K562 (cell line): ENCODE results near the gene SULT1A2. TPM values are rescaled to one million over a fixed set of nuclear protein-coding genes. Genes with fewer than 3 reads are reported as not detected.

Source experiments
- ATAC-seq: fragments of 200-7000 bp; cut with Tn5 transposase; 3 replicates; pipeline ENCODE4 v1.9.1; 2020; ENCODE audit warnings: moderate library complexity
- BruUV-seq: library from RNA; stranded (reverse); fragments of 400-500 nt; replicated peaks from 2 replicates; lab custom pipeline; 2021; lab: Mats Ljungman, UMichigan
- CTCF ChIA-PET: fragments of 300-600 bp; formaldehyde crosslinking; extraction: SDS; loops from one replicate; lab custom pipeline; 2021; ENCODE audit warnings: low intra/inter-chr PET ratio; lab: Yijun Ruan, JAX
- POLR2A ChIA-PET: fragments of 300-600, 350-650 bp; sonication (Branson Sonifier 250); formaldehyde crosslinking; extraction: SDS; loops from one replicate; lab custom pipeline; 2021; ENCODE audit warnings: antibody characterized with exemption, inconsistent platforms; lab: Yijun Ruan, JAX
- DNase-seq, 4 experiments: peaks; one replicate each; pipeline versions ENCODE4 v3.0.0 to v3.0.0-alpha.2; 2011 to 2018; ENCODE audit warnings: low spot score in 3 of 4, mixed read lengths in 3 of 4; ENCODE audit errors: extremely low read depth in 1 of 4
- FAIRE-seq: peaks from 2 replicates; lab custom pipeline; 2011; peaks lifted over from hg19 to GRCh38; lab: Jason Lieb, UNC
- H2AFZ ChIP-seq: 2 replicates; pipeline ENCODE4 v1.6.0; 2011; ENCODE audit warnings: low read depth, low read length, control low read depth, inconsistent platforms
- H3K27ac ChIP-seq: fragments of 200-600 bp; 3 replicates; pipeline ENCODE4 v1.8.0; 2011; ENCODE audit warnings: low read depth, mild to moderate bottlenecking, control low read depth, inconsistent platforms, low read length, moderate library complexity, mixed read lengths; ENCODE audit errors: extremely low read depth
- H3K27me3 ChIP-seq, 2 experiments: fragments of 300-600 bp in 1 of 2; 2 replicates in 1 of 2; 3 replicates in 1 of 2; pipeline versions ENCODE4 v1.6.0 to v1.8.0; 2011; ENCODE audit warnings: inconsistent platforms in 2 of 2, low read length in 2 of 2, mild to moderate bottlenecking in 1 of 2, mixed read lengths in 1 of 2, moderate library complexity in 1 of 2; ENCODE audit not compliant: control insufficient read depth in 2 of 2, insufficient read depth in 2 of 2
- H3K36me3 ChIP-seq: fragments of 300-600 bp; 3 replicates; pipeline ENCODE4 v1.8.0; 2011; ENCODE audit warnings: mild to moderate bottlenecking, low read length, inconsistent platforms; ENCODE audit not compliant: control insufficient read depth, insufficient read depth
- H3K4me1 ChIP-seq, 2 experiments: fragments of 200-600 bp in 1 of 2; replicated peaks in 1 of 2; 2 replicates in 1 of 2; 3 replicates in 1 of 2; pipeline versions ENCODE4 v1.5.1 to v1.8.0; 2011; ENCODE audit warnings: inconsistent platforms in 2 of 2, low read length in 2 of 2, mild to moderate bottlenecking in 1 of 2, mixed read lengths in 1 of 2, moderate library complexity in 1 of 2; ENCODE audit not compliant: control insufficient read depth in 2 of 2, insufficient read depth in 2 of 2
- H3K4me2 ChIP-seq: 2 replicates; pipeline ENCODE4 v1.6.1; 2011; ENCODE audit warnings: low read length, control low read depth, inconsistent platforms, mixed read lengths; ENCODE audit not compliant: insufficient read depth
- H3K4me3 ChIP-seq: fragments of 200-600 bp; sonication (generic), shearing (Covaris generic); 2 replicates; pipeline ENCODE4 v1.5.1; 2016; ENCODE audit warnings: control low read depth, inconsistent platforms
- H3K79me2 ChIP-seq: fragments of 200-600 bp; 3 replicates; pipeline ENCODE4 v1.8.0; 2011; ENCODE audit warnings: low read length, inconsistent platforms; ENCODE audit not compliant: control insufficient read depth, insufficient read depth
- H3K9ac ChIP-seq, 2 experiments: 2 replicates each; pipeline versions ENCODE4 v1.6.0 to v1.6.1; 2011; ENCODE audit warnings: low read depth in 2 of 2, low read length in 2 of 2, control low read depth in 1 of 2, inconsistent platforms in 1 of 2, mild to moderate bottlenecking in 1 of 2, mixed read lengths in 1 of 2; ENCODE audit not compliant: insufficient read depth in 1 of 2
- H3K9me1 ChIP-seq: one replicate; pipeline ENCODE4 v1.6.0; 2011; ENCODE audit warnings: inconsistent platforms, mild to moderate bottlenecking, low read length, moderate library complexity; ENCODE audit not compliant: control insufficient read depth, insufficient read depth
- H3K9me3 ChIP-seq: replicated peaks from 2 replicates; pipeline ENCODE4 v1.5.1; 2011; ENCODE audit warnings: low read depth, low read length, inconsistent platforms; ENCODE audit not compliant: control insufficient read depth, insufficient read depth
- H4K20me1 ChIP-seq: replicated peaks from 2 replicates; pipeline ENCODE4 v1.6.1; 2011; ENCODE audit warnings: low read length, inconsistent platforms, mixed read lengths; ENCODE audit not compliant: control insufficient read depth, insufficient read depth
- BACH1 ChIP-seq: fragments of 200-800 bp; sonication (Bioruptor generic); IDR thresholded peaks from 2 replicates; pipeline ENCODE4 v1.6.1; 2016; ENCODE audit warnings: missing genetic modification characterization, missing compliant biosample characterization
- CTCFL ChIP-seq: IDR thresholded peaks from 2 replicates; pipeline ENCODE4 v1.6.1; 2011; ENCODE audit warnings: borderline replicate concordance, low read depth, mild to moderate bottlenecking, moderate library complexity, low read length; ENCODE audit not compliant: insufficient read depth, poor library complexity, severe bottlenecking
- GMEB1 ChIP-seq: fragments of 250-450 bp; sonication (Bioruptor Pico); IDR thresholded peaks from 2 replicates; pipeline ENCODE4 v1.4.0; 2020; ENCODE audit warnings: mild to moderate bottlenecking
- MEIS2 ChIP-seq: fragments of 450-650 bp; IDR thresholded peaks from 2 replicates; pipeline ENCODE4 v1.6.1; 2014; ENCODE audit warnings: mild to moderate bottlenecking; ENCODE audit not compliant: partially characterized antibody
- TAL1 ChIP-seq: fragments of 450-650 bp; IDR thresholded peaks from 2 replicates; pipeline ENCODE4 v1.6.1; 2016; ENCODE audit warnings: mild to moderate bottlenecking
- THAP7 ChIP-seq: fragments of 250-450 bp; sonication (Bioruptor Pico); IDR thresholded peaks from 2 replicates; pipeline ENCODE4 v1.5.0; 2021
- TSHZ1 ChIP-seq: fragments of 250-450 bp; sonication (Bioruptor Pico); IDR thresholded peaks from 2 replicates; pipeline ENCODE4 v1.4.0; 2020; ENCODE audit warnings: mild to moderate bottlenecking, moderate library complexity
- ZC3H11A ChIP-seq: IDR thresholded peaks from 2 replicates; pipeline ENCODE4 v1.6.1; 2012; ENCODE audit warnings: low read depth, low read length, improper control_type of control experiment
- ZNF140 ChIP-seq: fragments of 250-450 bp; sonication (Bioruptor Pico); IDR thresholded peaks from 2 replicates; pipeline ENCODE4 v1.8.0; 2021; ENCODE audit warnings: moderate library complexity, mild to moderate bottlenecking, inconsistent platforms
- ZNF436 ChIP-seq: fragments of 250-450, 450-650 bp; sonication (Bioruptor Pico); formaldehyde crosslinking; IDR thresholded peaks from 2 replicates; pipeline ENCODE4 v1.7.0; 2020; ENCODE audit warnings: mild to moderate bottlenecking
- ZNF57 ChIP-seq: fragments of 450-650 bp; formaldehyde crosslinking; IDR thresholded peaks from 2 replicates; pipeline ENCODE4 v1.4.0; 2020; ENCODE audit warnings: mild to moderate bottlenecking, moderate library complexity
- ZNF644 ChIP-seq: fragments of 200-800 bp; sonication (Bioruptor generic); IDR thresholded peaks from 2 replicates; pipeline ENCODE4 v1.6.1; 2016; ENCODE audit warnings: low read depth, missing genetic modification characterization, missing compliant biosample characterization
- ZNF785 ChIP-seq: fragments of 250-450 bp; sonication (Bioruptor Pico); IDR thresholded peaks from 2 replicates; pipeline ENCODE4 v1.4.0; 2020; ENCODE audit warnings: mild to moderate bottlenecking
- WGBS: fragments of 100-300 bp; shearing (Covaris generic); methylation state at CpG from one replicate; pipeline ENCODE4 v1.1.6; 2016; ENCODE audit warnings: low coverage, mixed read lengths; ENCODE audit not compliant: insufficient coverage; ENCODE audit errors: missing lambda C conversion rate; 5-methylcytosine and 5-hydroxymethylcytosine counted together
- in situ Hi-C: fragments of 300-500 bp; cut with MboI; formaldehyde crosslinking; loops from 4 replicates; pipeline ENCODE4 v1.15.0; 2018; ENCODE audit warnings: inconsistent platforms, mixed read lengths
- intact Hi-C: fragments of 100-400 bp; cut with micrococcal nuclease; formaldehyde crosslinking; loops from 2 replicates; pipeline ENCODE4 v1.14.2; 2022
- polyA plus RNA-seq, 8 experiments: library from polyadenylated mRNA; depleted of rRNA in 4 of 8; stranded (reverse) in 5 of 8; unstranded in 3 of 8; fragments of >200 nt; fragmentation: Nextera tagmentation in 2 of 8; fragmentation: Illumina TruSeq in 1 of 8; extraction: Ambion mirVana in 2 of 8; extraction: Trizol in 1 of 8; gene quantifications; 2 replicates each; pipeline versions ENCODE4 v1.2.1 to v1.2.3, GENCODE V29; 2011 to 2014; ENCODE audit warnings: inconsistent platforms in 1 of 8, missing spikeins in 1 of 8
- total RNA-seq, 7 experiments: library from RNA; depleted of rRNA in 6 of 7; stranded (reverse); fragments of >200 nt in 6 of 7; fragmentation: Illumina TruSeq in 2 of 7; extraction: Trizol in 2 of 7; gene quantifications; 2 replicates each; pipeline versions ENCODE4 v1.2.1 to v1.2.3, GENCODE V29; 2011 to 2021; ENCODE audit warnings: low replicate concordance in 1 of 7

The SULT1A2 gene
- total and polyA plus RNA-seq, 9 of the 15 experiments (the other 6 are each of a cell fraction or from before 2014, with no cell fraction given) = 0.73 to 3.2 (median 1.7) TPM

- H3K36me3 ChIP-seq = no peaks in the 10 kb centered on the region
- CTCF ChIA-PET = no interaction called here
- in situ Hi-C loops = no loop called here
- H2AFZ ChIP-seq = no peak overlapping the region
- 78% methylated on average over 17 of the region's 17 CpGs for WGBS
- no peak overlapping the region for H3K27ac ChIP-seq
- POLR2A ChIA-PET = interaction anchor here (0.5 to 0.9 kb wide), 3 partner anchors 23 to 63 kb away, joined by 3 to 4 read pairs (median 3); partner anchors contain the start of gene SULT1A2
- H3K4me2 ChIP-seq = no peak overlapping the region
- no peaks in the 10 kb centered on the region for H3K27me3 ChIP-seq
- no TSS peak for BruUV-seq
- FAIRE-seq (no peak), DNase-seq (no peak), ATAC-seq (no peak)
- no peaks in the 10 kb centered on the region for H3K9me1 ChIP-seq
- intact Hi-C loops = no loop called here
- no peaks in the 10 kb centered on the region for H3K9me3 ChIP-seq
- H3K4me3 ChIP-seq = no peak overlapping the region
- H3K9ac ChIP-seq = no peak overlapping the region
- no peaks in the 10 kb centered on the region; the same call in 2 of the 3 replicates for H3K79me2 ChIP-seq
- H4K20me1 ChIP-seq = no peaks in the 10 kb centered on the region; the same call in 1 of the 2 replicates
- H3K4me1 ChIP-seq = 0 out of 5 replicates have a peak, but pooled peaks cover 0 to 3% of the 10 kb centered on the region in 2 experiments
- TF ChIP-seq ZNF785 (no peak), CTCFL (no peak), BACH1 (tag) (no peak), ZNF644 (tag) (no peak), GMEB1 (no peak), ZNF57 (no peak), TSHZ1 (CRISPR knock-in tag) (no peak), MEIS2 (no peak), THAP7 (no peak), ZNF436 (CRISPR knock-in tag) (no peak), ZC3H11A (no peak), TAL1 (no peak), ZNF140 (CRISPR knock-in tag) (no peak)
These were observed 22.8 kb downstream of the SULT1A2 start for GRCh38 chr16:28573738-28574718.
